Liver (tissue), 9 donors: Measurements from ENCODE around the gene RASEF. TPM values are rescaled to one million over a fixed set of nuclear protein-coding genes. Genes with fewer than 3 reads are reported as not detected.

Experiments used
- DNase-seq: peaks from one replicate; pipeline ENCODE4 v3.0.0-alpha.2; 2017; ENCODE audit warnings: low spot score
- H3K27ac ChIP-seq, 2 donors: one replicate each; pipeline ENCODE4 v1.7.0; 2013; ENCODE audit warnings: inconsistent platforms in 2 of 2, low read length in 2 of 2, control low read depth in 1 of 2, low read depth in 1 of 2, mild to moderate bottlenecking in 1 of 2
- H3K27me3 ChIP-seq, 4 donors: one replicate each; pipeline versions ENCODE4 v1.6.1 to v1.7.0; 2013; ENCODE audit warnings: low read length in 3 of 4, inconsistent platforms in 1 of 4, mild to moderate bottlenecking in 1 of 4, moderate library complexity in 1 of 4; ENCODE audit not compliant: control insufficient read depth in 4 of 4, insufficient read depth in 4 of 4
- H3K36me3 ChIP-seq, 4 donors: one replicate each; pipeline versions ENCODE4 v1.6.1 to v1.7.0; 2013; ENCODE audit warnings: low read length in 3 of 4, mild to moderate bottlenecking in 3 of 4, low read depth in 1 of 4, moderate library complexity in 1 of 4; ENCODE audit not compliant: control insufficient read depth in 4 of 4, insufficient read depth in 3 of 4
- H3K4me1 ChIP-seq, 4 donors: one replicate each; pipeline versions ENCODE4 v1.6.1 to v1.7.0; 2013; ENCODE audit warnings: low read length in 3 of 4, mild to moderate bottlenecking in 3 of 4, moderate library complexity in 1 of 4; ENCODE audit not compliant: control insufficient read depth in 4 of 4, insufficient read depth in 4 of 4
- H3K4me3 ChIP-seq, 3 donors: one replicate each; pipeline versions ENCODE4 v1.6.1 to v1.7.0; 2013; ENCODE audit warnings: low read length in 3 of 3, control low read depth in 1 of 3, low read depth in 1 of 3, mild to moderate bottlenecking in 1 of 3
- H3K9ac ChIP-seq, 2 donors: one replicate each; pipeline ENCODE4 v1.7.0; 2013; ENCODE audit warnings: low read length in 2 of 2, mild to moderate bottlenecking in 2 of 2, moderate library complexity in 2 of 2, control low read depth in 1 of 2, low read depth in 1 of 2
- H3K9me3 ChIP-seq, 4 donors: one replicate each; pipeline versions ENCODE4 v1.6.1 to v1.7.0; 2013; ENCODE audit warnings: low read length in 3 of 4; ENCODE audit not compliant: control insufficient read depth in 4 of 4
- ATF3 ChIP-seq: IDR thresholded peaks from 2 replicates; pipeline ENCODE4 v1.6.1; 2016; ENCODE audit warnings: antibody characterized with exemption
- CTCF ChIP-seq: fragments of 150-350 bp; IDR thresholded peaks from 2 replicates; pipeline ENCODE4 v1.5.1; 2017; ENCODE audit warnings: improper control_type of control experiment, low read depth, low read length; ENCODE audit not compliant: missing input control
- EGR1 ChIP-seq, 2 donors: IDR thresholded peaks; 2 replicates each; pipeline ENCODE4 v1.6.1; 2016 to 2018; ENCODE audit warnings: antibody characterized with exemption in 2 of 2, low read depth in 2 of 2
- FOXA1 ChIP-seq: IDR thresholded peaks from 2 replicates; pipeline ENCODE4 v1.6.1; 2016; ENCODE audit warnings: antibody characterized with exemption
- FOXA2 ChIP-seq: IDR thresholded peaks from 2 replicates; pipeline ENCODE4 v1.6.1; 2016; ENCODE audit warnings: antibody characterized with exemption
- GABPA ChIP-seq, 2 donors: IDR thresholded peaks in 1 of 2; conservative IDR thresholded peaks in 1 of 2; 2 replicates each; pipeline ENCODE4 v1.6.1; 2016; ENCODE audit warnings: antibody characterized with exemption in 2 of 2, mild to moderate bottlenecking in 1 of 2, moderate library complexity in 1 of 2
- HNF4A ChIP-seq, 2 donors: conservative IDR thresholded peaks; 2 replicates each; pipeline ENCODE4 v1.6.1; 2016; ENCODE audit warnings: antibody characterized with exemption in 2 of 2, mild to moderate bottlenecking in 2 of 2
- HNF4G ChIP-seq: IDR thresholded peaks from 2 replicates; pipeline ENCODE4 v1.6.1; 2016; ENCODE audit warnings: antibody characterized with exemption
- JUND ChIP-seq, 2 donors: IDR thresholded peaks; 2 replicates each; pipeline ENCODE4 v1.6.1; 2016; ENCODE audit warnings: antibody characterized with exemption in 2 of 2
- MAX ChIP-seq: IDR thresholded peaks from 2 replicates; pipeline ENCODE4 v1.6.1; 2016; ENCODE audit warnings: antibody characterized with exemption
- NR2F2 ChIP-seq: IDR thresholded peaks from 2 replicates; pipeline ENCODE4 v1.6.1; 2016; ENCODE audit warnings: antibody characterized with exemption
- RAD21 ChIP-seq, 2 donors: IDR thresholded peaks; 2 replicates each; pipeline ENCODE4 v1.6.1; 2016; ENCODE audit warnings: antibody characterized with exemption in 2 of 2, mild to moderate bottlenecking in 2 of 2
- REST ChIP-seq: IDR thresholded peaks from 2 replicates; pipeline ENCODE4 v1.6.1; 2016; ENCODE audit warnings: antibody characterized with exemption, mild to moderate bottlenecking
- RXRA ChIP-seq, 2 donors: IDR thresholded peaks; 2 replicates each; pipeline ENCODE4 v1.6.1; 2017 to 2018; ENCODE audit warnings: antibody characterized with exemption in 2 of 2, mild to moderate bottlenecking in 1 of 2
- SP1 ChIP-seq: IDR thresholded peaks from 2 replicates; pipeline ENCODE4 v1.6.1; 2018; ENCODE audit warnings: antibody characterized with exemption, mild to moderate bottlenecking
- TAF1 ChIP-seq: conservative IDR thresholded peaks from 2 replicates; pipeline ENCODE4 v1.6.1; 2016; ENCODE audit warnings: antibody characterized with exemption, mild to moderate bottlenecking
- YY1 ChIP-seq: IDR thresholded peaks from 2 replicates; pipeline ENCODE4 v1.6.1; 2016; ENCODE audit warnings: antibody characterized with exemption, mild to moderate bottlenecking
- ZBTB33 ChIP-seq: IDR thresholded peaks from 2 replicates; pipeline ENCODE4 v1.6.1; 2016; ENCODE audit warnings: antibody characterized with exemption
- WGBS: extraction: QIAGEN DNeasy Blood & Tissue Kit; methylation state at CpG from one replicate; pipeline ENCODE4 v1.1.7; 2013; 5-methylcytosine and 5-hydroxymethylcytosine counted together
- polyA plus RNA-seq, 2 donors: library from polyadenylated mRNA; stranded (reverse) in 1 of 2; unstranded in 1 of 2; fragments of 200-250 nt in 1 of 2; fragments of >200 nt in 1 of 2; fragmentation: Nextera tagmentation in 1 of 2; extraction: Ambion mirVana in 1 of 2; gene quantifications; one replicate each; pipeline versions ENCODE4 v1.2.1 to v1.2.3, GENCODE V29; 2013 to 2015
- total RNA-seq, 2 donors: library from RNA; depleted of rRNA; stranded (reverse); fragments of >200 nt; gene quantifications; one replicate each; pipeline ENCODE4 v1.2.3, GENCODE V29; 2014
- donor health status: healthy.
- donor health status: healthy.
- donor health status: healthy.
- donor health status: healthy.
- donor health status: healthy.

The RASEF gene
- total and polyA plus RNA-seq, 4 donors, result 0.14 to 1.5 (median 0.39) TPM

GRCh38 chr9:82939451-82939850 lies 123.5 kb downstream of the RASEF start:
- Histone ChIP-seq H3K4me1 (no peaks in the 10 kb centered on the region), H3K27me3 (peaks cover 0 to 3% (median 0%) of the 10 kb centered on the region in 4 donors), H3K36me3 (no peaks in the 10 kb centered on the region), H3K9ac (no peak overlapping the region), H3K4me3 (no peak overlapping the region), H3K9me3 (no peaks in the 10 kb centered on the region), H3K27ac (no peak overlapping the region)
- DNase-seq, result no peak
- WGBS, result 35% methylated on average over 2 of the region's 2 CpGs
- no peak for TF ChIP-seq GABPA (IDR thresholded peaks at IDR 0.05 in 1 of 2, conservative IDR thresholded peaks at IDR 0.05 in 1 of 2)
- TF ChIP-seq HNF4A (conservative IDR thresholded peaks at IDR 0.05), result no peak
- no peak for TF ChIP-seq SP1
- no peak for TF ChIP-seq FOXA2
- TF ChIP-seq ATF3, result no peak
- no peak for TF ChIP-seq TAF1
- no peak for TF ChIP-seq REST
- no peak for TF ChIP-seq FOXA1
- TF ChIP-seq ZBTB33, result no peak
- no peak for TF ChIP-seq CTCF
- no peak for TF ChIP-seq HNF4G
- no peak for TF ChIP-seq JUND (IDR thresholded peaks at IDR 0.05)
- no peak for TF ChIP-seq YY1
- no peak for TF ChIP-seq RAD21 (IDR thresholded peaks at IDR 0.05)
- TF ChIP-seq MAX, result no peak
- no peak for TF ChIP-seq RXRA (IDR thresholded peaks at IDR 0.05)
- TF ChIP-seq NR2F2, result no peak
- no peak for TF ChIP-seq EGR1 (IDR thresholded peaks at IDR 0.05; ENCODE audit: low read depth in 2 of 2)
